AG10803 (cell line): ENCODE results near the gene ADGRF1.

Experiments
- DNase-seq: peaks from one replicate; pipeline ENCODE4 v3.0.0; 2010; ENCODE audit warnings: low read depth
- H3K4me3 ChIP-seq: 2 replicates; pipeline ENCODE4 v1.5.1; 2011; ENCODE audit warnings: mild to moderate bottlenecking, low read length, control low read depth
- TF ChIP-seq, protein P1 (sequence below): conservative IDR thresholded peaks from 2 replicates; pipeline ENCODE4 v1.5.1; 2011; ENCODE audit warnings: mild to moderate bottlenecking, low read length, control low read depth, inconsistent platforms

The ADGRF1 gene

DNA sequence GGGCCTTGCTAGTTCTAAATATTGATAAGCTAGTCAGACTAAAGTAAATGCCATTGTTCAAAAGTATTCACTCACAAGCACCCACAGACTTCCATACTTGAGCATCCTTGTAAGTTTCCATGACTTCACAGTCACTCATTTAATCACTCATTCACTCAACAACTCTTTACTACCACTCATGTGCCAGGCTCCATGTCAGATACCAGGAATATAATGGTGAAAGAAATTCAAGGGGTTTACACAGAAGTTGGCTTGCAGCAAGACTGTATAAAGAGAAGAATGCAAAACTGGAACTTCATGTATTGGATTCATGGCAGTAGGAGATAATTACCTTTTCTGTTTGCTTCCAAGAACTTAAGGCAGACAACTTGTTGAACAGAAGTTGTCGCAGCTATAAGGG, 36.6 kb downstream of the ADGRF1 start:
- no peak overlapping the region for H3K4me3 ChIP-seq
- DNase-seq = no peak
- TF ChIP-seq, protein P1, sequence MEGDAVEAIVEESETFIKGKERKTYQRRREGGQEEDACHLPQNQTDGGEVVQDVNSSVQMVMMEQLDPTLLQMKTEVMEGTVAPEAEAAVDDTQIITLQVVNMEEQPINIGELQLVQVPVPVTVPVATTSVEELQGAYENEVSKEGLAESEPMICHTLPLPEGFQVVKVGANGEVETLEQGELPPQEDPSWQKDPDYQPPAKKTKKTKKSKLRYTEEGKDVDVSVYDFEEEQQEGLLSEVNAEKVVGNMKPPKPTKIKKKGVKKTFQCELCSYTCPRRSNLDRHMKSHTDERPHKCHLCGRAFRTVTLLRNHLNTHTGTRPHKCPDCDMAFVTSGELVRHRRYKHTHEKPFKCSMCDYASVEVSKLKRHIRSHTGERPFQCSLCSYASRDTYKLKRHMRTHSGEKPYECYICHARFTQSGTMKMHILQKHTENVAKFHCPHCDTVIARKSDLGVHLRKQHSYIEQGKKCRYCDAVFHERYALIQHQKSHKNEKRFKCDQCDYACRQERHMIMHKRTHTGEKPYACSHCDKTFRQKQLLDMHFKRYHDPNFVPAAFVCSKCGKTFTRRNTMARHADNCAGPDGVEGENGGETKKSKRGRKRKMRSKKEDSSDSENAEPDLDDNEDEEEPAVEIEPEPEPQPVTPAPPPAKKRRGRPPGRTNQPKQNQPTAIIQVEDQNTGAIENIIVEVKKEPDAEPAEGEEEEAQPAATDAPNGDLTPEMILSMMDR = no peak

DNA sequence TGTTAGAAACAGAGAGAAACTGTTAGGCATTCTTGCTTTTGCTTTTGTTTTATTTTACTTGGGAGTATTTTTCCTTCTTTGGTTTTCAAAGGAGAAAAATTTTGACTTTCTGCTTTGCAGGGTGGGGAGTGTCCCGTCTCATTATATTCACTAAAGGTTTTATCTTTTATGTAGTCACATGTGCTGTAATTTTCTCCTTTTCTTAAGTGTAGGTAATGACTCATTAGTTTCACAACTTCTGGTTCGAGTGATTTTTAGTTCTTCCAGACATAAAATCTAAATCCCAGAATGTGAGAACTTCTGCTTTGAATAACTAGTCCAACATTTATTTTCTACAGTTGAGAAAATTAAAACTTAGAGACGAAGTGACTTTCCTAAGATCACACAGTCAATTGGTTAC, 37.7 kb downstream of the ADGRF1 start:
- TF ChIP-seq, protein P1 = no peak
- no peak overlapping the region for H3K4me3 ChIP-seq
- DNase-seq = no peak

DNA sequence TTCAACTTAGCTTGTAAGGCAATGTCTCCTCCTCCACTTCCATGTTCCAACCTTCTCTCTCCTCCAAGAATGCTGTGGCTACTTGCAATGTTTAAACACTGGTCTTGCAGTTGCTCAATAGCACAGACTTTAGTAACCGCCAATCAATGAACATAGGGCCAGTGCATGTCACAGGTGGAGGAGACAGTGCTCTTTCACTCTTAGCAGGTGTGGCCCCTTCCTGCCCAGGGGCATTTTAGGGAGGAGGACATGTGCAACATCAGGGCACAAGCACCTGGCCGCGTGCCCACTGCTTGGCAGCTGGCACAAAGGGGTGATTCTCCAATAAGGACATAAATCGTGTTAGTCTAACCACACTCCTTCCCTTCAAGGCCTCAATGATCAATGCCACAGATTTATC, 41.3 kb downstream of the ADGRF1 start:
- DNase-seq = peak; percentile 30
- no peak overlapping the region for H3K4me3 ChIP-seq
- TF ChIP-seq, protein P1 = no peak

DNA sequence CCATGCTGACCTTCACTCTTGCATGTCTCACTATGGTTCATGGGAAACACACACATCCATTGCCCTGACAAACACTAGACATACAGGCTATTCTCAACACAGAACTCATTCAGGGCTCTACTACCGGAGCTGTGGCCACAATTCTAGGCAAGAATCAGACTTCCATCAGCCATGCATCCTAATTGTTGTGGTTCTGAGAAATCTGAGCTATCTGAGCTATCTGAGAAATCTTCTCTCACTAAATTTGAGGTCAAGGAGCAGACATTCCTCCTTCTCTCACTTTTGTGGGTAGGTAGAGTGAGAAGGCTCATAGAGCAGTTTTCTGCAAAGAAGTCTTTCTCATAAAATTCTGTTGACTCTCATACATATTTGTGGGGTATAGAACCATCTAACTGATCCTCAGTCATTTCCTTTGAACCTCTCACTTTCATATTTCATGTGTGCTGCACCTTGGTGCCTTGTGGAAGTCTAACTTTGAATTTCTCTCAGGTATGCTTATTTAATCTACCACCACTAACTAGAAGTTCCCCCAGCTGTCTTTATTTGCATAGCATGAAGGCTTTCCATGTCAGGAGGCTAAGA, 43.6 kb downstream of the ADGRF1 start:
- TF ChIP-seq, protein P1 = no peak
- H3K4me3 ChIP-seq = no peak overlapping the region
- peak; percentile 58 for DNase-seq

DNA sequence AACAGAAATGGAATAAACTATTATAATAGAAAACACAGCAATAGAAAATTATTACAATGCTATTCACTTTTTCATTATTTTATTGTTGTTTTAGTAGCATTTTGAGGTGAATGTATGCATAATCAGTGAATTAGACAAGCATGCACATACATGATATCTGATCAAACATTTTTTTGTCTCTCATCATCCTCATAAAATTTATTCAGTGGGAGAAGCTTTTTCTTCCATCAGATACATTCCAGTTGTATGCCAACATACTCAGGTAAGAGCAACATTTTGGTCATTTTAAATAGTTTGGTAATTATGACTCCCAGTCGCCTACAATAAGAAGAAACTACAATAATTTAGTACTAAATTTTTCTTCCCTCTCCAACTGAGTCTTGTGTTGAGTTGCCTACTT, 44.5 kb downstream of the ADGRF1 start:
- no peak for DNase-seq
- H3K4me3 ChIP-seq = no peak overlapping the region
- TF ChIP-seq, protein P1 = no peak

DNA sequence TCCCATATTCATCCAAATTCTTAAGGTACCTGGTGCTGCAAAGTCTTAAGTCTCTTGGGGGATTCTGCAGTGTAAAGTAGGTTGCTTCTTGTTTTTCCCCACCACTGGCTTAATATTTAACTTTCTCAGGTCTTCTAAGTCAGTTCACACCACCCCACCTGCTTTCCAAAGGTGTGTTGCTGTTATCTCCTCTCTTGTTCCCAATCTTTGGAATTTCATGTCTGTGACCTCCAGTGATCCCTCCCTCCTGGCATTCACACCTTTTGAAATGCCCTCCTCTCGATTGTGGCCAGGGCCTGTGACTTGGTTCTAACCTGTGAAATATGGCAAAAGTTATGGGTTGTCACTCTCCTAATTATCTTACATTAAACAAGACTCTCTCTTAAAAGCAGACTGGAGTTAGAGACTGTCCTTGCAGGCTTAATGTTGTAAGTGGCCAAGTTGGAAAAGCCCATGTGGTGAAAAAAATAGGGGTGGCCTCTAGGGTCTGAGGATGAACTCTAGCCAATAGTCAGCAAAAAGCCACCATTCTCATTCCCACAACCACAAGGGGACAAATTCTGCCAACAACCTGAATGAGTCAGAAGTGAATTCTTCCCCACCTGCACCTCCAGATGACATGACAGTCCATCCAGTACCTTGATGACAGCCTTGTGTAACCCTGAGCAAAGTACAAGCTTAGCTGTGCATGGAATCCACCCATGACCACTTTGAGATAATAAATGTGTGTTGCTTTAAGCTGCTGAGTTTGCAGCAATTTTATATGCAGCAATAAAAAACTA, 45.1 kb downstream of the ADGRF1 start:
- H3K4me3 ChIP-seq = no peak overlapping the region
- DNase-seq = no peak
- TF ChIP-seq, protein P1 = no peak

DNA sequence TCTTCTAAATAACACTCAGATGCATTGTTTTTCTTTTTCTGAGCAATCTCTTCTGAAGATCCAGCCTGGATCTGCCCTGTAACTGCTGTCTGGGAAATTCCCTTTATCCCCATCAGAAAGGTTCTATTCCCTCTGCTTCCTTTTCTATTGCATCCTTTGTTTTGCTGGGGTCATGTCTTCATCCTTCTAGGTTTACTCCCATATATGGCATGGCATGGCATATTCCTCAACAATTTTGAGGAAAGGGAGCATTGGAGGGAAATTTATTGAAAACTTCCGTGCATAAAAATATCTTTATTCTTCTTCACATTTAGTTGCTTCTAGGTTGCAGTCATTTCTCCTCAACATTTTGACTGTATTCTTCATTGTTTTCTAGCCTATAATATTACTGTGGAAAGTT, 47.2 kb downstream of the ADGRF1 start:
- TF ChIP-seq, protein P1 = no peak
- H3K4me3 ChIP-seq = no peak overlapping the region
- DNase-seq = no peak
